Endothelial cell (in vitro differentiated cells): ENCODE measurements around the gene VAMP3. TPM values are rescaled to one million over a fixed set of nuclear protein-coding genes. Genes with fewer than 3 reads are reported as not detected.

Experiments used
- DNase-seq: peaks from one replicate; pipeline ENCODE4 v3.0.0; 2021; ENCODE audit warnings: low spot score
- H3K27ac Mint-ChIP-seq: one replicate; pipeline ENCODE4 v1.8.0; 2021; ENCODE audit warnings: mixed read lengths, inconsistent platforms; ENCODE audit not compliant: unreplicated experiment
- H3K27me3 Mint-ChIP-seq: one replicate; pipeline ENCODE4 v1.8.0; 2021; ENCODE audit warnings: mild to moderate bottlenecking, moderate library complexity, mixed read lengths, inconsistent platforms; ENCODE audit not compliant: unreplicated experiment
- H3K36me3 Mint-ChIP-seq: one replicate; pipeline ENCODE4 v1.8.0; 2021; ENCODE audit warnings: mild to moderate bottlenecking, low read depth, mixed read lengths, inconsistent platforms; ENCODE audit not compliant: unreplicated experiment
- H3K4me1 Mint-ChIP-seq: one replicate; pipeline ENCODE4 v1.8.0; 2021; ENCODE audit warnings: mild to moderate bottlenecking, mixed read lengths, inconsistent platforms; ENCODE audit not compliant: unreplicated experiment
- H3K4me3 Mint-ChIP-seq: one replicate; pipeline ENCODE4 v1.8.0; 2021; ENCODE audit warnings: mild to moderate bottlenecking, mixed read lengths, inconsistent platforms; ENCODE audit not compliant: unreplicated experiment
- H3K9me3 Mint-ChIP-seq: one replicate; pipeline ENCODE4 v1.8.0; 2021; ENCODE audit warnings: mixed read lengths, inconsistent platforms; ENCODE audit not compliant: unreplicated experiment
- total RNA-seq: library from RNA; stranded (reverse); fragmentation: NEBNext Ultra II Directional; extraction: Animal tissue kit (Norgen Biotek cat#: 25700); gene quantifications from one replicate; pipeline ENCODE4 v1.2.1, GENCODE V29; 2021; ENCODE audit not compliant: unreplicated experiment
- TF ChIP-seq, protein P1 (sequence below): fragments of 200-600 bp; sonication (generic); IDR thresholded peaks from one replicate; pipeline ENCODE4 v1.5.0; 2021; ENCODE audit warnings: antibody characterized with exemption; ENCODE audit not compliant: unreplicated experiment

The VAMP3 gene
- total RNA-seq, 1 donor from 2014 or later: 91.0 TPM

DNA sequence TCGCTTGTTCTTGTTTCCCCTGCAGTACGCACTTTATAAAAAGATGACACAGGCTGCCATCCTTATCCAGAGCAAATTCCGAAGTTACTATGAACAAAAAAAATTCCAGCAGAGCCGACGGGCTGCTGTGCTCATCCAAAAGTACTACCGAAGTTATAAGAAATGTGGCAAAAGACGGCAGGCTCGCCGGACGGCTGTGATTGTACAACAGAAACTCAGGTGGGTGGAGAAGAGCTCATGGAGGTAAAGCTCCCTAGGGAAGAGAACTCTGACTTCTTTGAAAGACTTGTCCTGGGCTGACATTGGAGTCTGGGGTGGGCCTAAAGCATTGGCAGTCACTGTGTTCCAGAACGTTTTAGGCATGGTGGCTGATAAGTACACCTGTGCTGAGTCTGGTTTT lies 19.9 kb upstream of the VAMP3 start:
- Mint-ChIP-seq H3K4me3 (no peak overlapping the region), H3K27ac (no peak overlapping the region), H3K4me1 (peaks cover 14% of the 10 kb centered on the region), H3K36me3 (no peaks in the 10 kb centered on the region), H3K27me3 (no peaks in the 10 kb centered on the region), H3K9me3 (no peaks in the 10 kb centered on the region)
- no peak for DNase-seq
- TF ChIP-seq, protein P1, sequence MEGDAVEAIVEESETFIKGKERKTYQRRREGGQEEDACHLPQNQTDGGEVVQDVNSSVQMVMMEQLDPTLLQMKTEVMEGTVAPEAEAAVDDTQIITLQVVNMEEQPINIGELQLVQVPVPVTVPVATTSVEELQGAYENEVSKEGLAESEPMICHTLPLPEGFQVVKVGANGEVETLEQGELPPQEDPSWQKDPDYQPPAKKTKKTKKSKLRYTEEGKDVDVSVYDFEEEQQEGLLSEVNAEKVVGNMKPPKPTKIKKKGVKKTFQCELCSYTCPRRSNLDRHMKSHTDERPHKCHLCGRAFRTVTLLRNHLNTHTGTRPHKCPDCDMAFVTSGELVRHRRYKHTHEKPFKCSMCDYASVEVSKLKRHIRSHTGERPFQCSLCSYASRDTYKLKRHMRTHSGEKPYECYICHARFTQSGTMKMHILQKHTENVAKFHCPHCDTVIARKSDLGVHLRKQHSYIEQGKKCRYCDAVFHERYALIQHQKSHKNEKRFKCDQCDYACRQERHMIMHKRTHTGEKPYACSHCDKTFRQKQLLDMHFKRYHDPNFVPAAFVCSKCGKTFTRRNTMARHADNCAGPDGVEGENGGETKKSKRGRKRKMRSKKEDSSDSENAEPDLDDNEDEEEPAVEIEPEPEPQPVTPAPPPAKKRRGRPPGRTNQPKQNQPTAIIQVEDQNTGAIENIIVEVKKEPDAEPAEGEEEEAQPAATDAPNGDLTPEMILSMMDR: no peak

DNA sequence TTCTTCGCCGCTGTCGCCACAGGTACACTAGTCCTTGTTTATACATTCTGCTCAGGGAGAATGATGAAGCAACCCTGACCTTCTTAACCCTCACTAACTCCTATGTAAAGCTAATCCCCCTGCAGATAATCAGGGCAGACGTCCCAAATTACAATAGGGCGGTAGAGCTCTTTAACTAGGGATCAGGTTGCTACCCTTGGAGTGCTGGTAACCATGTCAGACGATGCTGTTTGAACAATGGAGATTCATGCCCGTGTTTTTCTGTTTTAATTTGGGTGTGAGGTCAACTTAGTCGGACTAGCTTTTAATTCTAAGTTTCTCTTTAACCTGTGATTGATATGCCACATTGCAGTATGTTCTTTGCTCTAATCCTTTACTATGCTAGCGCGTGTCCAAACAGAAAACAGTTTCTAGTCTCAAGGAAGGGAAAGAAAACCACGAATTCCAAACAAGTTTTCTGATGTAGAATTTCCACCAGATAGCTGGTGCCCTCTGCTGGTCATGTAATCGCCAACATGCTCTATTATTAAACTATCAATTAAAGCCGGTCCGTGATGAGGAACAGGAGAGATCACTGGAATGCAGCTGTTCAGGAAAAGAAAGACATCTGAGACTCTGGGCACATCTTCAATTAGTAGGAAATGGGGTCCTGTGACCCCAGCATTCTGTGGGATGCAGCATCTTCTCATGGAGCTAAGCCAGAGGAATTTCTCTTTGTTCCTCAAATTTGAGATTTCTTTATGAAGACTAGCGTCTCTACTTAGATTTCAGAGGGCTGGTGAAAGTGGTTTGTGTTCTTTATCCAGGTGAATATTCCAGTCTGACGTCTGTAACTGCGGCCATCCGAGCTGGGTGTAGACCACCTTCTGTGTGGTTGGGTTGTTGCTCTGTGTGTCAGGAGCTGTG lies 18.3 kb upstream of the VAMP3 start:
- TF ChIP-seq, protein P1: peak; percentile 77
- peak overlapping the region; percentile 39 for H3K27ac Mint-ChIP-seq
- H3K4me3 Mint-ChIP-seq: peak overlapping the region; percentile 61
- no peaks in the 10 kb centered on the region for H3K9me3 Mint-ChIP-seq
- H3K4me1 Mint-ChIP-seq: peaks cover 14% of the 10 kb centered on the region
- H3K36me3 Mint-ChIP-seq: no peaks in the 10 kb centered on the region
- peak; percentile 67 for DNase-seq
- H3K27me3 Mint-ChIP-seq: no peaks in the 10 kb centered on the region

GRCh38 chr1:7753641-7754040 lies 17.5 kb upstream of the VAMP3 start:
- TF ChIP-seq, protein P1: no peak
- H3K4me3 Mint-ChIP-seq: no peak overlapping the region
- H3K4me1 Mint-ChIP-seq: peaks cover 14% of the 10 kb centered on the region
- no peak for DNase-seq
- H3K27ac Mint-ChIP-seq: no peak overlapping the region
- H3K36me3 Mint-ChIP-seq: no peaks in the 10 kb centered on the region
- no peaks in the 10 kb centered on the region for H3K9me3 Mint-ChIP-seq
- H3K27me3 Mint-ChIP-seq: no peaks in the 10 kb centered on the region

DNA sequence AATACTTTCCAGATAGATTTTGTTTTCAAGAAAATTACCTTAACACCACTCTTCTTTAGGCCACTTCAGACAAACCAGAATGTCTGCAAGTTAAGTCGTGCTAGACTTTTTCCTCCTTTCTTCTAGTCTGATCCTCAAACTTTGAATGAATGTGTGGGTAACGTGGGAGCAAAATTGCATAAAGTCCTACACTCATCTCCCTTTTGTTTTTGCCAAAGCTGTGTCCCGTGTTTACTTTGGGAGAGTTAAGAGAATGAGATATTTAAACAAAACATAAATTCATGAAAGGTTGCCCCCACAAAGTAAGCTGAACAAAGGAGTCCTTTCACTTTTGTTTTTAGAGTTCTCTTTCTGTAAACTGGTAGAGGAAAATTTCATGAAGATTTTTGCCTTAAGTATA lies 16.9 kb upstream of the VAMP3 start:
- TF ChIP-seq, protein P1: no peak
- Mint-ChIP-seq H3K27me3 (no peaks in the 10 kb centered on the region), H3K36me3 (no peaks in the 10 kb centered on the region), H3K9me3 (no peaks in the 10 kb centered on the region), H3K4me3 (no peak overlapping the region), H3K4me1 (peaks cover 14% of the 10 kb centered on the region), H3K27ac (no peak overlapping the region)
- DNase-seq: no peak

DNA sequence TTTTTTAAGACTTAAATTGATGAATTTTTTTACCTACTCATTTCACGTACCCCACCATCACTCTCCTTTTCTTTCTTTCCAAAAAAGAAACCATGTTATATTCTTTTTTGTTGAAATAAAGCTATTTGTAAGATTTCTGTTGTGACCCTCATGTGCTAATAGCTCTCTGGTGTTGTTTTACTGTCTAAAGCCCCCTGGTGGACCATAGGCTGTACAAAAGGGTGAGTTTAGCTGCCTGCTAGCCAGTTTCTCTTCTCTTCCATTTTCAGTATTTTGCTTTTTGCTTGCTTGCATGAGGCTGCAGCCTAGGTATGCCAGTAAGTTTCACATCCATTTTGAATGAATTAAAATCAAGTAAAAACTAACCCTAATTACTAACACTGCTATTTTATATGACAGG lies 15.6 kb upstream of the VAMP3 start:
- TF ChIP-seq, protein P1: no peak
- no peaks in the 10 kb centered on the region for H3K9me3 Mint-ChIP-seq
- H3K36me3 Mint-ChIP-seq: no peaks in the 10 kb centered on the region
- no peak overlapping the region for H3K27ac Mint-ChIP-seq
- H3K4me3 Mint-ChIP-seq: no peak overlapping the region
- no peaks in the 10 kb centered on the region for H3K27me3 Mint-ChIP-seq
- H3K4me1 Mint-ChIP-seq: peaks cover 14% of the 10 kb centered on the region
- DNase-seq: peak; percentile 23
